Mammary epithelial cell (primary cell): ENCODE results near the gene FGFR4.

Experiments used
- CTCF ChIP-seq, 2 donors: IDR thresholded peaks in 1 of 2; conservative IDR thresholded peaks in 1 of 2; 2 replicates each; pipeline ENCODE4 v1.5.1; 2011 to 2012; ENCODE audit warnings: inconsistent platforms in 2 of 2, low read length in 2 of 2, mild to moderate bottlenecking in 2 of 2, control low read depth in 1 of 2, low read depth in 1 of 2; ENCODE audit not compliant: insufficient read depth in 1 of 2; ENCODE audit errors: extremely low read depth in 1 of 2
- EZH2 ChIP-seq: IDR thresholded peaks from 2 replicates; pipeline ENCODE4 v1.6.1; 2012; ENCODE audit warnings: low read length, inconsistent platforms, borderline replicate concordance

DNA sequence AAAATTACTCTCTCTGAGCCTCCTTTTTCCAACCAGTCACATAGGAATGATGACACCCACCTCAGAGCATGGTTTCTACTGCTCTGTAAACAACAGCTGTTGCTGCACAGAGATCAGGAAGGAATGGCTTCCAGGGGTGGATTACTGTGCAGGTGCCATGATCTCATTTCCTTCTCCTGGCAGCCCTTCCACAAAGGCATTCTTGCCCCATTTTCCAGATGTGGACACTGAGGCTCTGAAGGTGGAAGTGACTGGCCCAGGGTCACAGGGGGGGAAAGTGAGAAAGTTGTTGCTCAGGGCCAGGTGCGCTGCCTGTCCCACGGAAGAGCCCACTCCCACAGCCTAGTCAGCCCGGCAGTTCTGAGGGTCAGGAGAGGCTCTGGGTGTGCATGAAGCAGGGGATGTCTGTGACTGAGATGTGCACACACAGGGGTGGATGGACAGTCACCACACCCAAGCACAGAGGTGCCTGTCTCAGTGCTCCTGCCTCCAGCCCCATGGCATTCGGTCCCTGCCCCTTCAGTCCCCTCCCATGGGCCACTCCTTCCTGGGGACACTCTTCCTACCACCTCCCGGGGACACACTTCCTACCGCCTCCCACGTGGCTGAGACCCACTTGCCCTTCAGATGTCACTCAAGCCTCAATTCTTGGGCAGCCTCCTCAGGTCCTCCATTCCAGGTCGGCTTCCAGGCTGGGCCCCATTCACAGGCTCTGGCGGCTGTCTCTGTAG is 17.0 kb downstream of the FGFR4 start:
- TF ChIP-seq CTCF (conservative IDR thresholded peaks at IDR 0.05 in 1 of 2, IDR thresholded peaks at IDR 0.05 in 1 of 2; ENCODE audit: extremely low read depth in 1 of 2, insufficient read depth in 1 of 2, low read depth in 1 of 2, low read length in 2 of 2), result no peak
- TF ChIP-seq EZH2, result no peak
